Hematopoietic multipotent progenitor cell treated with erythropoietin and hydrocortisone succinate and interleukin-3 and kit ligand, for 17 days (in vitro differentiated cells): Measurements from ENCODE around the gene WDFY2.
"Not testable (repeated sequence)": the region's sequence is repeated elsewhere in the genome, so short reads cannot be mapped to it uniquely, and the experiment has no call there.

Experiments used
- DNase-seq: peaks from one replicate; pipeline ENCODE4 v3.0.0-alpha.2; 2015; ENCODE audit warnings: low spot score

WDFY2 gene

DNA sequence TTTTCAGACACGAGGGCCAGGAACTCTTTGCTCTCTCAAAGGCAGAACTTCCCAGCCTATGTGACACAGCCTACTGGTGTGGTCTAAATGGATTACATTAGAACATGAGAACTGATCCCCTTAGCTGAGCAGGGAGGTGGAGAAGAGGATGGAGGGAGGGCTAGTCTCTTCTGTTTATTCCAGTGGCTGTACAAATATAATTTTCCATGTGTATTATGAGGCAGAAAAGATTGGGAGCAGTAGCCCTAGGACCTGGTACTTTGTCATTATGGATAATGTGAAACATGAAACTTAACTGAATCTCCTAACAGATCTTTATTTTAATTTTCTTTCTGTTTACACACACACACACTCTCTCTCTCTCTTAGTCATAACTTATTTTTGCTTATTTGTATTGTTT lies 82.1 kb downstream of the WDFY2 start:
- no peak for DNase-seq

DNA sequence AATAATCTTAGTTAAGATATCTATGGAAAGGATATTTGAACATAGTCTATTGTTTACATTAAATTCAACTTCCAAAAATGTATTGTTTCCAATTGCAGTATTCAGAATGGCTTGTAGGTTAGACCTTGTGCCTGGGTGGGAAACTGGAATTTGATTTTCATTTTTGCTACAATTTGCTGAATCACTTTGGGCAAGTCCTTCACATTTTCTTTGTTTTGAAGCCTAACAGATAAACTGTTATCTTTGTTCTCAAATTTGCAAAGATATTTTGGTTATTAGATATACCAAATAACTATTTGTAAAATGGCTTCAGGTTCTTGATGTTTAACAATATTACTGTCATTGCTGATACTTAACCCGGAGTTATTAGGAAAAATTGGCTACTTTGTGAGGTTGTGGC lies 82.6 kb downstream of the WDFY2 start:
- no peak for DNase-seq

GRCh38 chr13:51668580-51669195 lies 84.4 kb downstream of the WDFY2 start:
- no peak for DNase-seq

DNA sequence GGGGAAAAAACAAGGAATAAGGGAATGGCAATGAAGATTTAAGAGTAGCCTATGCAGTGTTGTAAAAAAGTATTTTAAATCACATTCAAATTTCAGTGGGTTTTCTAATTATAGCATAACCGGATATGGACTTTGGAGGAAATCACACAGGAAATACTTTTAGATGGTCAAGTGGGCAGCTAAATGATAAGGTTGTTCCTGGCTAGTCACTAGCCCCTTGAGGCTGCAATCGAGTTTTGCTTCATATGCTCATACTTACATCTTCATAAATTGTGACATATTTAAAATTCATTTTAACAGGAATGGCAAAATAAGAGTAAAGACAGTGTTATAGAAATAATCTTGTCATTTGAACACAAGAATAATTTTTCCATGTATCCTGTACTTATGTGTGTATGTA lies 88.9 kb downstream of the WDFY2 start:
- DNase-seq = no peak

- DNase-seq = no peak
These were observed 90.0 kb downstream of the WDFY2 start for GRCh38 chr13:51674276-51674675.

DNA sequence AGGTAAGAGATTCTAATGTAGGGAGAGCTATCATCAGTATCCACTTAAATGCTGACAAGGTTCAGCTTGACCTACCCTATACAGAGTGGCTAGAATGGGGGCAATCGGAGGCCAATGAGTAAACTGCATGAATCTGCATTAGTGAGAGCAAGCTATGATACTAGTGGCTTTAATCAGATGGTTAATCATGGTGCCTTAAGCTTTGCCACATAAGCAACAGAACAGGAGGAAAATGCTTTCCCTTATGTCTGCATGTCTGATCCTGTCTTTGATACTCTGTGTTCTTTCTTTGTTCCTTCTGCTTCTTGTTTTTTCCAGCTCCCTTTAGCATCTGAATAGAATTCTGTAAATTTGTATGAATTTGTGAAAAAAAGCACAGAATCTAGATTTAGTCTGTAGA lies 91.1 kb downstream of the WDFY2 start:
- no peak for DNase-seq

GRCh38 chr13:51675877-51676276 lies 91.6 kb downstream of the WDFY2 start:
- no peak for DNase-seq

- DNase-seq = no peak
These were observed 92.5 kb downstream of the WDFY2 start for GRCh38 chr13:51676739-51677138.

- DNase-seq = no peak
These were observed 94.2 kb downstream of the WDFY2 start for GRCh38 chr13:51678420-51678819.

- DNase-seq = no peak
These were observed 95.4 kb downstream of the WDFY2 start for GRCh38 chr13:51679616-51680015.

DNA sequence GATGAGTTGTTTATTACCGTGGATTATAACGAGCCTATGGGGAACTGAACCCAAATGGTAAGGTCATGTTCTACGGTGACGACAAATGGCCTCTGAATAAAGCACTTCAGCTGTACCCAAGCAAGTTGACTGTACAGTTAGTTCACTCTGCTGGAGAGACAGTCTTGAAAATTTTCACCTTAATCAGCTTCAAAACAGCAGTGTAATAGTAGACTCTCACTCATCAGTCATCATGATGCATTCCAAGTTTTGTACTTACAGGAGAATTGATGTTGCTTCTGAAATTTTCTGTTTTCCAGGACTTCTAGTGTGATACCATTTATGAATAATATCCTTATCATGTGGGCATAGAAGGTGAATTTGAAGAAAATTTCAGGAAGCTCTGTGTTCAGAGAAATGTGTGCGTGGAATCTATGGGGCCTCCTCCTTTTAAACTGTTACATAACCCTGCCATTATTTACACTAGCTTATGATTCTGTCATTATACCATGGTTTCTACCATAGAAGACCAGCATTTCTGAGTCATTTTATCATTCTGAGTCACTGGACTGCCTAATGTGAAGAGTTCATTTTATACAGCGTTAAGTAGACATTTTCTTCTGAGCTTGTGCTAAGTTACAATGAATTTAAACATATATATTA lies 96.9 kb downstream of the WDFY2 start:
- no peak for DNase-seq

DNA sequence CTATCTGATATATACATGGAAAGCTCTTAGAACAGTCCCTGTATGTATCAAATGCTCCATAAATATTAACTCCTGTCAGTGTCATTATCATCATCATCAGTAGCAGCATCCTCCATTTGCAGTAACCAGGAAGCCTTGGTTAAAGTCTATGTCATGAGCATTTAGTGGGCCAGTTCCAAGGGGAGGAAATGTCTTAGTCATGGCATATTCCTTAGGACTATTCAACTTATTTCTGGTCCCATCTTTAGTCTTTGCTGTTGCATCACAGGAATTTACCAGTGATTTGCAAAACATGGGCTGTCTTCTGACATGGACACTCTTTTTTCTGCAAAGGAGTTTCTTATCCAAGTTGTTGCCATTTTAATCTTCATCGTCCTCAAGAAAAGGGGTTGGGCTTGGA lies 98.4 kb downstream of the WDFY2 start:
- DNase-seq = no peak

- DNase-seq = no peak
These were observed 99.3 kb downstream of the WDFY2 start for GRCh38 chr13:51683597-51683996.

DNA sequence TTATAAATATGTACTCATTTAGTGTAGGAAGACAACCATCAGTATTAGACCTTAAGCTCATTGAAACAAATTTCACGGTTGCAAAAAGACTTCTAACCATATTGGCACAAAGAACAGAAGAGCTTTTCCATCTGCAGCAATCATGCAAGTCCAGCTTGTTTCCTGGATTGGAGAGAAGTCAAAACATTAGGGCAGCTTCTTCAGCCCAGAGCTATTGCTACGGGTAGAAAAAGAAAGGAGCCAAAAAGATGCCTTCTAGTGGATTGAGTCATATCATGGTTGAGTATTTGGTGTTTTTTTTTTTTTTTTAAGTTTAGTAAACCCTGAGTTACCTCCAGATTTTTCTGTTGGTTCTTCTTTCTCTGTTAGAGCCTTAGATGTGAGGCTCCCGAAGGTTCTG lies 99.8 kb downstream of the WDFY2 start:
- no peak for DNase-seq

DNA sequence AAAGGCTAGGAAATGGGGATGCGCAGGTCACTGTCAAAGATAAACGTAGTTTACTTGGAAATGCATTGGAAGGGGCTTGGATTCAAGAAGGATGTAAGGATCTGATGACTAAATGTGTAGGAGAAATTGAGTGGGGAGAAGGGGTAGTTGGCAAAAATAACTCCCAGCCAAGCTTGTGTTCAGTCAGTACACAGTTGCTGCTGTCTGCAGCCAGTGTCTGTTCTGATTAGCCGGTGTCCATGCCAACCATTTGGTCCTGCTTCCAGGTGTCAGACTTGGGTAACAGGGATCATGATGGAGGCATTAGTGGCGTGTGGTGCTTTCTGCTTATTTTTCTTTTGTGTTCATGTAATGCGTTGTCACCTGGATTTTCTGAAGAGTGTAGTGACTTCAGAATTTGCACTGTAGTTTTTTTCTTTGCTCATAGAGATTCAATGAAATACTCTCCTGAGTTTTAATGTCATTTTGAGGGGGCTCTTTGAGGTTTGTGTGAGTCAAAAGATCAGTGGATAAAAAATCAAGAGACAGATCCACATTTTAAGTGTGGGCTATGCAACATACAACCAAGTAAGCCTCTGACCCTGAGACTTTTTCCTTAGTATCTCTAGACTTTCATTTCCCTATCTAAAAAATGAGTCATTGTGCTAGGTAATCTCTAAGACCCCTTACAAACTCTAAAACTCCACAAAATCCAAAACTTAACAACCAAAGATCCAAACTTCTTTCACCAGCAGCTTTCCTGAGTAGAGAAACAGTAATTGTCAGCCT lies 103.9 kb downstream of the WDFY2 start:
- no peak for DNase-seq

DNA sequence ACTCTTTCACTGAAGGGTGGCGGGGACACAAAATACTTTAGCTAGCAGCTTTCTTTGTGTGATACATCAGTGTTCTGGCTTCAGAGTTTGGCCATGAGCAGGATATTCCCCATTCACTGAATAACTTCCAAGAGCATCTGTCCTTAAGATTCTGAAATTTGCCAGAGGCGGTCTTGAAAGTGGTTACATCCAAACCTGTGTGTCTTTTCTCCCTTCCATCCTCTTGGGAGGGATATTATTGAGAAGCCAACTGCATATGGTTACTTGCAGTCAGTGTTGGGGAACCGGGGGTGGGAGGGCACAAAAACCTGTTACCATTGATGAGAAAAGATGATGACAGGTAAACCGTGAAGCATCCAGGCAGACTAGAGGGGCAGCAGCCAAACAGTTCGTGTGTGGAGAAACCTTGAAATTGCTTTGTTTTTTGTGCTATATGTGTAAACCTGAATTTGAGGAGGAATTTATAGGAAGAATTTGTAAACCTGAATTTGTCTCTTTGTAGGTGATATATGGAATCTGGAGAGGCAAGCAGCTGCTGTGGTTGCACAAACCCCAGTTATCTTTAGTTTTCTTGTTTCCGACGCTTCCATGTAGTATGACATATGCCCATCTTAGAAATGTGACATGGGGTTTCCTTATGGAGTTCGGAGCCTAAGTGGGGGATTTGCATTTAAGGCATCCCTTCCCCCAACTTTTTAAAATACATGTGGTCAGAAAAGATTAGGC lies 104.8 kb downstream of the WDFY2 start:
- DNase-seq = no peak

DNA sequence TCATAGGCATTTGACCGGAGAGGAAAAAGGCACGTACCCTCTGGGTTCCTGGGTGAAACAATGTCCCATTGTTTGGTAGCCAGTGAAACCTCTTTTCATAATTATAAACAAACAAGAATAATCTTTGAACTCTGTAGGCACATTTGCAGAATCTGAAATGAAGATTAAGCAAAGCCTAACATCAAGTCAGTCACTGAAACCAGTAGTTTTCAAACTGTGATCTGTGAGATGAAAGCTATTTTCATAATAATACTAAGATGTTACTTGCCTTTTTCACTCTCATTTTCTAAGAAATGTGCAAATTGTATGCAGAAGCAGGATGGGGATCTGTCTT lies 105.4 kb downstream of the WDFY2 start:
- no peak for DNase-seq

- DNase-seq = not testable (repeated sequence)
These were observed 111.4 kb downstream of the WDFY2 start for GRCh38 chr13:51695677-51696076.

DNA sequence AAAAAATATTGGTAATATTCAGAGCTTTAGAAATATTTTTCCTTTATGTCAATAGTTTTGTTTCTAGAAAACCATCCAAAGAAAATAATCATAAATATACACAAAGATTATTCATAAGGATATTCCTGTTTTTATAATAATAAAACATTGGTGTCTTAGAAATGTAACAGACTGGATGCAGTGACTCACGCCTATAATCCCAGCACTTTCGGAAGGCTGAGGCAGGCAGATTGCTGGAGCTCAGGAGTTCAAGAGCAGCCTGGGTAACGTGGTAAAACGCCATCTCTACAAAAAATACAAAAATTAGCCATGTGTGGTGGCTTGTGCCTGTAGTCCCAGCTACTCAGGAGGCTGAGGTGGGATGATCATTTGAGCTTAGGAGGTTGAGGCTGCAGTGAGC lies 112.9 kb downstream of the WDFY2 start:
- no peak for DNase-seq

- DNase-seq = no peak
These were observed 113.6 kb downstream of the WDFY2 start for GRCh38 chr13:51697855-51698254.

DNA sequence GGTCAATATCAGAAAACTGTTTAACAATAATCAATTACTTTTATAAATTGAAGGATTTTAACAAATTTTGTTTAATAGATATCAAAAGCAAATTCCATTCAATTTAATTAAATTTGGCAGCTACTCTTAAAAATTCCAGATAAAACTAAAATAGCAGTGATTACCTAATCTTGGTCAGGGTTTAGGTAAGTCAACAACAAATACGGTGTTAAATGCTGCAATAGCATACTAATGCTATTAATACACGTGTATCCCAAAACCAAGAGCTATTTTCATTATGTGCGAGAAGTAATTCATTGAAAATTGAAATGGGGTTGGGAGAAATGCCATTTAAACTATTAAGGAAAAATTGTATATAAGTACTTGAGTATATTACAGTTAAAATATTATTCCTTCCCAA lies 114.1 kb downstream of the WDFY2 start:
- no peak for DNase-seq

DNA sequence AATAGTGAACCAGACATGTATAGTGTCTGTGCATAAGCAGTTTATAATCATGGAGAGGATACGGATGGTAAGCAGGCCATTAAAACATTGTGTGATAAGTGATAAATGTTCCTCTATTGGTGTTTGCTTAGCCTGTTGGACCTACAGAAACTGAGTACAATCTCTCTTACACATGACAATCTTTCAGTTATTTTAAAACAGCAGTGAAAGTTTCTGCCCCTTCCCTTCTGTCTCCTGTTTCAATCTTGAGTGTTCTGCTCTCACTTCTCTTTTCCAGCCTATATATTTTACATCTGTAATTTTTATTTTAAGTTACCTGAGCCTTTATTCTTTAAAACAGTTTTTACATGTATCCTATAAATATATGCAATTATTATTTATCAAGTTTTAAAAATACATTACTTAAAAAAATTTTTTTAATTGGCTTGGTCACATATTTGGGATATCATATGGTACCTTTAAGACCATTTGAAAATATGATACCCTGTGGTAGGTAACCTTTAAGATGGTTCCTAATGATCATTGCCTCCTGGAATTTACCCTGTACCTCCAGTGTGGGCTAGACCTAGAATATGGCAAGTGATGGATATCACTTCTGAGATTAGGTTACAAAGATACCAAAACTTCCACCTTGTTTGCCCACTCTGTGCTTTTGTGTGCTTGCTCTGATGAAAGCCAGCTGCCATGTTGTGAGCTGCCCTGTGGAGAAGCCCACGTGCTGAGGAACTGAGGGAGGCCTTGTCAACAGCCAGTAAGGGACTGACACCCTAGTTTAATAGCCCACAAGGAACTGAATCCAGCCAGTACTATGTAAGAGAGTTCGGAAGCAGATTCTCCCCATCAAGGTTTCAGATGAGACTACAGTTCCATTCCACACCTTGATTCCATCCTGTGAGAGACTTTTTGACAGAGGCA lies 120.4 kb downstream of the WDFY2 start:
- DNase-seq = no peak
